ENCODE measurements around the gene OBP2B.
"Not testable (repeated sequence)": the region's sequence is repeated elsewhere in the genome, so short reads cannot be mapped to it uniquely, and the experiment has no call there.

Gene OBP2B

DNA sequence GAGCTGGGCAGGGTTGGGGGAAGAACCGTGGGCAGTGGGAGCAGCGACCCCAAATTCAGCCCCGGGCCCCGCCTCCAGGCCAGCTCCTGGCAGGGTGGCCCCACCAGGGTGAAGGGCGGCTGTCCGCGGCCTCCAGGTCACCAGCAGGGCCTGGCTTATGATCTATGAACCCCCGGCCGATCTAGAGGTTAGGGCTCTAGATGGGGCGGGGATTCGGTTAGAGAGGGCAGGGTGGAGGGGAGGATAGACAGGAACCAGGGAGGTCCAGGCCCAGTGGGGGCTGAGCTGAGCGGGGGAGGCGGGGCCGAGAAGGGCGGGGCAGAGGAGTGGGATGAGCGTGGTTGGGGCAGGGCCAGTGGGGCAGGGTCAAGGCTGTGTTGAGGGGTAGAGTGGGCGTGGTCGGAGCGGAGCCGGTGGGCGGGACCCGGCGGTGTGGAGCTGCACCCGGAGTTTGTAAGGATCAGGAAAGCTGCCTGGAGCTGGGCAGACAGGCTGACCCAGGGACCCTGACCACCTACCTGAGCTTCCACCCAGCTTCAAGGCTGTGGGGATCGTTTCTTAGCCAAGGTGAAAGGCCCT is 29.3 kb upstream of the OBP2B start:
- DNase-seq (ENCODE audit: low spot score) = peak; percentile 24

- DNase-seq (ENCODE audit: low spot score) = no peak
These were observed 28.1 kb upstream of the OBP2B start for GRCh38 chr9:133237035-133237731.

GRCh38 chr9:133236291-133237034 is 27.4 kb upstream of the OBP2B start:
- DNase-seq (ENCODE audit: low spot score) = peak; percentile 14

DNA sequence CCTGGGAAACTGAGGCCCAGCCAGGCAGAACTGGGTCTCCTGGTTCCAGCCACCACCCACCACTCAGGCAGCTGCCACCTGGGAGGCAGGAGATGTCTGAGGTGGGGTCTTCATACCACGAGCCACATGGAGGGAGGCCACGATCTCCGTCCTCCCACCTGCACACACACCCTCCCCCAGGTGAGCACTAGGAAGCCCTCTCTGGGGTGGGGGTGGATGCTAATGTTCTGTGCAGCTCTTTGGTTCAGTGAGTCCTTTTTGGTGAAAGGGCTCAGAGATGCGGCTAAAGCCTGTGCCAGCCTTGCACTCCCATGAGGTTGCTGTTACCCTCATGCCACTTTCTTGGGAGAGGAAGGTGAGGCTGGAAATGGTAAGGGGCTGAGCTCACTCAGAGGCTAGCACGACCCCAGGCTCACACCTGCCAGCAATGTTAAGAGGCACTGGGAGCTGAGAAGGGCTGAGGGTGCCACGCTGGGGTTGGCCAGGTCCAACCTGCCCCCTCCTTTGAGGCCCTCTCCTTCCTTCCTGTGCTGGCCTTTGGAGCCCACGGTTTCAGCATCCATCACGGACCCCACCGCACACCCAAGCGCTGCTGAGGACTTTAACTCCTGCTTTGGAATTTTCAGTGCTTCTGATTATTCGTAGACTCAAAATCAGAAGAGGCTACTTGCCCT is 26.6 kb upstream of the OBP2B start:
- DNase-seq (ENCODE audit: low spot score) = no peak

DNA sequence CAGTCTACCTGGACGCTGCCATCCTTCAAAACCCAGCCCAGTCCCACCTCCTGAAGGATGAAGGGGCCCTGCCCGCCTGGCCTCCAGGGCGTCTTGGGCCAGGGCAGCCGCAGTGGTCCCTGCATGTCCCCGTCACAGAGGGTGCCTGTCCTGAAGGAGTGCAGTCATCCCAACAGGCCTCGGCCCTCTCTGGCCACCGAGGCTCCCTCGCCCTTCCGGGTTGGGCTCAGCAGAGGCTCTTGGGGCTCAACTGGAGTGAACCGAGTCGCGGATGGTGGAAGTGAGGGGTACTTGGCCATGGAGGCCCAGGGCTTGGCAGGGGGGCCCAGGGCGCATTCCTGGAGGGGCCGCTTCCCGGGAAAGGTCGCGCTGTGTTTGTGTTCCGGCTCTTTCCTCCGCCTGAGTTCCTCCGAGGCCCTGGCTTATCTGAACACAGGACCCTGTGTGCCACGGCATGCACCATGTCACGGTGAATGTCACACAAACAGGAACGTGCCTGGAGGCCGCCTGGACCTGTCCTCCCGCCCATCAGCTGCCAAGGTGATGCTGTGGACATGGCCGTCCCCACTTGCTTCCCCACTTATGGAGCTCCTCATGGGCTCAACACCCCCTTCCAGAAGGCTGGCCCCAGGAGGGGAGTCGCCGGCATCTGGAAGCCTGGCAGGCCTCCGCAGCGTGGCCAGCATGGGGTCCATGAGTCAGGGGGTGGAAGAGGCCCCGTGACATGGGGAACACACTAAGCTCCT is 25.7 kb upstream of the OBP2B start:
- DNase-seq (ENCODE audit: low spot score) = no peak

GRCh38 chr9:133233681-133234432 is 24.8 kb upstream of the OBP2B start:
- DNase-seq (ENCODE audit: low spot score) = no peak

DNA sequence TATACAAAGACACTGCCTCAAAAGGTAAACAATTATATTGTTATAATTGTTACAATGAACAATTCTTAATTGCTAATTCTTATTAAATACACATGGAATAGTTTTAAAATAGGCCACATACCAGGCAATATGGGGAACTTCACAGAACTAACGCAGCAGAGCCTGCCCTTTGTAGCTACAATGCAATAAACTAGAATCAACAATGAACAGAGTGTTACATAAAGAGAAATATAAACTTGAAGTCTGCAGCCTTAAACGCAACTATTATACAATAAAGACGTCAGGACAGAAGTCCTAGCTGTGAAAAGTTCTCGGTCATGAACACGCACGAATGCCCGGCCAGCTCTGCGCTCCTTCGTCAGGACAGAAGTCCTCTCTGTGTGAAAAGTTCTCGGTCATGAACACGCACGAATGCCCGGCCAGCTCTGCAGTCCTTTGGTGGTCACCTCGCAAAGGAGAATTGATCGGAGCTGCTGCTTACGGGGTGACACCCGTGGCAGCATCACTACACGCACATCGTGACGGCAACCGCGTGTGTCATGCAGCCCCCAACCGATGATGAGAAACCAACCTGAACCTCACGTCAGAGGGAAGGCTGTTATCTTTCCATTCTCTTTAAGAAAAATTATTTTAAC is 23.0 kb upstream of the OBP2B start:
- not testable (repeated sequence) for DNase-seq (ENCODE audit: low spot score)

DNA sequence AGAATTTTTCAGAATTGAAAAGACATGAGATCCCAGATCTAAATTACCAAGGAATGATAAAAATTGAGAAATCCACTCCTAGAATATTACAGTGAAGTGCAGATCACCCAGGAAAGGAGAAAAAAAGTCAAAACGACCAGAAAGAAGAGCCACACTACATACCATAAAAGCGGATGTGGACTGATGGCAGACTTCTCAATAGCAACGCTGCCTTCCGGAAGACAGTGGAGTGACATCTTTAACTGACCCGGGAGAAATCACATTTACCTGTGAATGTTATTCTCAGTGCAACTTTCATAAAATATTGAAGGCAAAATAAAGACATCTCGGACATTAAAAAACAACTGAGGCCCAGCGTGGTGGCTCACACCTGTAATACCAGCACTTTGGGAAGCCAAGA is 21.5 kb upstream of the OBP2B start:
- not testable (repeated sequence) for DNase-seq (ENCODE audit: low spot score)

DNA sequence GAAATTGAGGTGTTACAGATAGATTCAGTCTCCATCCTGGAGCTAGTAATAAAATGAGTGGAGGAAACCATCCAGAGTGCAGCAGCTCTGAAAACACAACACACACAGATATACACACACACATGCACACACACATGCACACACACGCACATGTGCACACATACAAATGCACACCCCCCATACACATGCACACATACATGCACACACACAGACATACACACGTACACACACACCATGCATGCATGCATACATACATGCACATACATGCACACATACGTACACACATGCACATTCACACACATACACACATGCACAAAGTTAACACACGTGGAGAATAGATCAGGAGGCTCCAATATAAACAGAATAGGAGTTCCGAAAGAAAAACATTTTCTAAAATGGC is 21.0 kb upstream of the OBP2B start:
- no peak for DNase-seq (ENCODE audit: low spot score)

- not testable (repeated sequence) for DNase-seq (ENCODE audit: low spot score)
These were observed 19.6 kb upstream of the OBP2B start for GRCh38 chr9:133228474-133229193.

DNA sequence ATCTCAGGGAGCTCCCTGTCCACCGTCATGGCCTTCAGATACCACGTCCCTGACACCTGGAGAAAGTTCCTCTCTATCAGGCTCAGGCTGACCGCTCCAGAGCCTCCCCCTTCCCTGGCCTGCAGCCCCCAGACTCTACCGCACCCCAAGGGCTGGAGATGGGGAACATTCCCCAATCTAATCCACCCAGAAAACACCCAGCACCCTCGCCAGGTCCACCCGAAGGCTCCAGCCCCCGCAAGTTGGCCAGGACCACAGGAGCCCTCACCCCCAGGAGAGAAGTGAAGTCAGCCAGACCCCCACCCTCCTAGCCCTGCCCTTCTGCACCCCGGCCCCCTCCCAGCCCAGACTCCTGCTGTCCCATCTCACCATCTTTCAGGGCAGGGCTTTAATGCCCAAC is 18.9 kb upstream of the OBP2B start:
- DNase-seq (ENCODE audit: low spot score) = not testable (repeated sequence)

GRCh38 chr9:133227242-133227860 is 18.3 kb upstream of the OBP2B start:
- DNase-seq (ENCODE audit: low spot score) = no peak

DNA sequence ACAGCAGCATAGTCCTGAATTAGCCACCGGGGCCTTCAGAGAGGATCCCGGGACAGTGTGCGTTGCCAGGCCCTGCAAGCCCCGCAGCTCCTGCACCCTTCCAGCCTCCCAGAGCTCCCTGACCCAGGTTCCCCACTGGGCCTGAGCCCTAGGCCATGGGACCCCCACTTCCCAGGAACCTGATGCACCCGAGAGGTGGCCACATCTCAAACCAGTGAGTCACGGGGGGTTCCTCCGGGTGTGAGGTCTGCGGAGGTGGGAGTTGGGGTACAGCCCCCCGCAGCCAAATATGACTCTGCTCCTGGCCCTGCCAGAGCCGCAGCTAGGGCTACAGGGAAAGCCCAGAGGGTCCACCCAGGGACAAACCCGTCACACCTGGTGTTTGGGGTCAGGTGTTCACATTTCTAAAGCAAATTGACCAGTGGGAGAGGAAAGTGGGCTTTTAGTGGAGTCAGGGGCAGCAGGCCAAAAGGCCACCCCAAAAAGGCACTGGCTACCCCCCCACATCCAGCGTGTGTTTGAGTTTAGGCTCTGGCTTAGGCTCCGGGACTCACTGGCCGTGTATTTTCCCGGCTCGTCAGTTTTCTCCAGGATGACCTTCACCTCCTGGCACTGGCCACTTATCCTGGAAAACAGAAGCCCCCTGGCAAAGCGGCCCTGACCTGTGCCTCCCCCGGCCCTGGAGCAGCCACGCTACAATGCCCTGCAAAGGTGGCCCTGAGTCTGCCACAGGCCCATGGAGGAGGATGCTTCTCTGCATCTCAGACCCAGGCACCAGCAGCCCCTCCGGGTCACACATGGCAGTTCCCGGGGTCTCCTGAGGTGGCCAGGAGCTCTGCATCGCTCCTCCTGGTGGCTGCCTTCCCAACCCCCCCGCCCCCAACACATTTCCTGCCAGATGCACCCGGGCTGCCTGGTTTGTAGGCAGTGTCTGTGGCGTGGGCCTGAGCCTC is 17.4 kb upstream of the OBP2B start:
- DNase-seq (ENCODE audit: low spot score) = no peak

DNA sequence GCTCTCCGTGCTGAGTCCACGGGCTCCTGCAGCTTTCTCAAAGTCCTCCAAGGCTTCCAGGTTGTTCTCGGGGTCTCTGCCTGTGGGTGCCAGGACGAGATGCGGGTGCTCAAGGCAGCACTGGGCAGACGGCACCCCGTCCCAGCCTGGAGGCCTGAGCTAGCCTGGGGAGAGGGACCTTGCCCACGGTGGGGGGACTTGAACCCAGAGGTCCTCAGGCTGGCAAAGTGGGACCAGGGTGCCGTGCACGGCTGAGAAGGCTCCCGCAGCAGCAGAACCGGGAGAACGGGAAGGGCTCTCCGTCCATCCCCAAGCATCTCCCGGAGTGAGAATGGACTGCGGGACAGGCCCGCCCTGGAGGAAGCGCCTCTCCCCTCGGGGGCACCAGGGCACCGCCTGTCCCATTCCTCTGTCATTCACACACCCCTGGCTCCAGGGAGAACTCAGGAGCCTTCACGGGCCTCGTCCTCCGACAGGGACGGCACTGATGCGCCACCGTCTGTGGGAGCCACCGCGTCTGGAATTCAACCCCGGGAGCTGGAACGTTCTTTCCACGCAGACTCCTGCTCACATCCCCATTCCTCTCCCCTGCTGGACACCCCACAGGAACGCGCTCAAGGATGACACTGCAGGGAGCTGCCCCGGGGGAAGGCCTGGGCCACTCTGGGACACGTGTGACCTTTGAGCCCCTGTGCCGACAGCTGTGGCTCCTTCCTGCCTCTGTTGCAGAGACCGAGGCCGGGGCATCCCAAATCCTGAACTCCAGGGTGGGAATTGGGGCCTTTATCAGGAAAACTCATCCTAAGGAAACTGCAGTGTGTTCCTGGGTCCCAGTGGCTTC is 16.3 kb upstream of the OBP2B start:
- DNase-seq (ENCODE audit: low spot score) = no peak

- DNase-seq (ENCODE audit: low spot score) = no peak
These were observed 15.7 kb upstream of the OBP2B start for GRCh38 chr9:133224762-133225161.

GRCh38 chr9:133223159-133223756 is 14.2 kb upstream of the OBP2B start:
- DNase-seq (ENCODE audit: low spot score) = not testable (repeated sequence)

GRCh38 chr9:133221994-133222393 is 12.9 kb upstream of the OBP2B start:
- DNase-seq (ENCODE audit: low spot score) = not testable (repeated sequence)
